ENCODE results near the gene ORC2.
A peak's percentile ranks its signal among the peaks of the same experiment; 100 is the strongest.

The ORC2 gene

GRCh38 chr2:200860092-200860795 lies 103.2 kb downstream of the ORC2 start:
- DNase-seq, result peak; percentile 46

All from CD4-positive, alpha-beta T cell treated with Interleukin-12 subunit alpha and Interleukin-12 subunit beta, for 1 hour (primary cell).